ENCODE results near the gene METTL13. TPM values are rescaled to one million over a fixed set of nuclear protein-coding genes. Genes with fewer than 3 reads are reported as not detected.
A peak's percentile ranks its signal among the peaks of the same experiment; 100 is the strongest.

METTL13 gene
- total RNA-seq, 1 donor from 2014 or later = 22.0 TPM

DNA sequence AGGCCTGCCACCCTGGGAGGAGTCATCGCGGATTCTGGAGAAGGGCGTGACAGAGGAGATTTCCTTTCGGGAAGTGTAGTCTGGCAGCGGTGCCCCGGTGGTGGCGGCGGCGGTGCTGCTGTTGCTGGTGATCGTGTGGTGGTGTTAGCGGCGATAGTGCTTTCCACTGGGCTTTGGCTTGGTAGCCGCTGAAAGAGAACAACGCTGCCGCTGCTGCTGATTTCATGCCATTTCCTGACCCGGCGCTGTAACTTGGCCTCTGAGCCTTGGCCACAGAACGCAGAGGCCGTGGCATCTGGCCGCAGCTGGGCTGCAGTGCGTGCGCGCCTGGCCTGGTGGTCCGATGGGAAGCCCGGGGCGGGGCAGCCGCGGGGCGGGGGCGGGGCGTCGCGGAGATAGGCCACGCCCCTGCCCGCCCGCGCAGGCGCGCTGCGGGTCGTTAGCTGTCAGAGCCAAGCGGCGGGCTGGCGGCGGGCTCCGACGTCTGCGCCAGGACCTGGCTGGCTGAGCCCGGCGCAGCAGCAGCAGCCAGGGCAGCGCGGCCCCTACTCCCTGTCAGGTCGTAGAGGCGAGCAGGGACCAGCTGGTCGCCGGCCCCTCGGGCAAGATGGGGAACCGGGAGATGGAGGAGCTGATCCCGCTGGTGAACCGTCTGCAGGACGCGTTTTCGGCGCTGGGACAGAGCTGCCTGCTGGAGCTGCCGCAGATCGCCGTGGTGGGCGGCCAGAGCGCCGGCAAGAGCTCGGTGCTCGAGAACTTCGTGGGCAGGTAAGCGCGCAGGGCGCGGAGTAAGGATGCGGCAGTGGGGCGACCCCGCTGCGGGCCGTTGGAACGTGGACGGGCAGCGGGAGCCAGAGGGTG is 59.8 kb downstream of the METTL13 start, which contains the start of gene DNM3:
Gene DNM3 (plus strand): TSS at position 449 of the 861 bp plus-strand sequence. CDS start 159 bp downstream, at position 608.
- no peaks in the 10 kb centered on the region for H3K36me3 Mint-ChIP-seq (ENCODE audit: unreplicated experiment)
- H3K4me1 Mint-ChIP-seq (ENCODE audit: unreplicated experiment) = peaks cover 14% of the 10 kb centered on the region
- peaks cover 34% of the 10 kb centered on the region for H3K27me3 Mint-ChIP-seq (ENCODE audit: unreplicated experiment)
- TF ChIP-seq, protein P1, sequence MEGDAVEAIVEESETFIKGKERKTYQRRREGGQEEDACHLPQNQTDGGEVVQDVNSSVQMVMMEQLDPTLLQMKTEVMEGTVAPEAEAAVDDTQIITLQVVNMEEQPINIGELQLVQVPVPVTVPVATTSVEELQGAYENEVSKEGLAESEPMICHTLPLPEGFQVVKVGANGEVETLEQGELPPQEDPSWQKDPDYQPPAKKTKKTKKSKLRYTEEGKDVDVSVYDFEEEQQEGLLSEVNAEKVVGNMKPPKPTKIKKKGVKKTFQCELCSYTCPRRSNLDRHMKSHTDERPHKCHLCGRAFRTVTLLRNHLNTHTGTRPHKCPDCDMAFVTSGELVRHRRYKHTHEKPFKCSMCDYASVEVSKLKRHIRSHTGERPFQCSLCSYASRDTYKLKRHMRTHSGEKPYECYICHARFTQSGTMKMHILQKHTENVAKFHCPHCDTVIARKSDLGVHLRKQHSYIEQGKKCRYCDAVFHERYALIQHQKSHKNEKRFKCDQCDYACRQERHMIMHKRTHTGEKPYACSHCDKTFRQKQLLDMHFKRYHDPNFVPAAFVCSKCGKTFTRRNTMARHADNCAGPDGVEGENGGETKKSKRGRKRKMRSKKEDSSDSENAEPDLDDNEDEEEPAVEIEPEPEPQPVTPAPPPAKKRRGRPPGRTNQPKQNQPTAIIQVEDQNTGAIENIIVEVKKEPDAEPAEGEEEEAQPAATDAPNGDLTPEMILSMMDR (IDR thresholded peaks at IDR 0.05) = no peak
- H3K27ac Mint-ChIP-seq (ENCODE audit: unreplicated experiment) = peak within 1 kb of the TSS; percentile 33
- no peaks in the 10 kb centered on the region for H3K9me3 Mint-ChIP-seq (ENCODE audit: unreplicated experiment)
- peak; percentile 95 for DNase-seq (ENCODE audit: extremely low spot score, unreplicated experiment)
- peak within 1 kb of the TSS; percentile 78 for H3K4me3 Mint-ChIP-seq (ENCODE audit: unreplicated experiment)

DNA sequence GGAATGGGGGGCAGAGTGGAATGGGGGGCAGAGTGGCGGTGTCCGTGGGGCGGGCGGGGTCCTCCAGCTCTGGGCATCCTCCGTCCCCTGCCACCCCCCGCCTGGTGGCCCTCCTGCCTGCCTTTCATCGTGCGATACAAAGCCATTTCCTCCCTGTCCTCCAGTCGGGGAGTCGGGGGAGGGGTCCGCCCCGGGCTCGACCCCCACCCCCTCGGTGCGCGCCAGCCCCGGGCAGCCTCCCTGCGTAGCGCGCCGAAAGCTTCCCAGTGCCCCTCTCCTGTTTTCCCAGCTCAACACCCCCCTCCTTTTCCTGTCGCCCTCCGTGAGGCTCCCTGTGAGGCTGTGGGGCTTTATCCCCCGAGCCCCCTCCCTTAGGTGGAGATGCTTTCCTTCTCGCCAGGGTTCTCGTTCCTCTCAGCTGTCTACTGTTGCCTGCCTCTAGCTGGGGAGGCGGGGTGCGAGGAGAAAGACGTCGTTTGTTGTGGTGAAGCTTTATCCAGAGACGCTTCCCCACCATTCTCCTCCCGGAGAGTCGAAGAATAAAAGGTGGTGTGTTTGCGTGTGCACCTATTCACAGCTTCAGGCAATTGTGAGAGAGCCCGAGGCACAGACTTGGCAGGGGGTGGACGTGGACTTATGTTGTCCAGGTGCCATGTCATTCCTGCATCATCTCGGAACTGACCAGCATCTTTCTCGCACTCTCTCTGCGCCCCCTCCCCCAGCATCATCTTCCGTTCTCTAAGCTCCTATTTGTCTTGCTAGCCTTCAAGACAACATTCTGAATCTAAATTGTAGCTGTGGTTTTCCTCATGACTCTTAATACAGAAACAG is 60.7 kb downstream of the METTL13 start:
- Mint-ChIP-seq H3K27ac (ENCODE audit: unreplicated experiment) (peak overlapping the region; percentile 33), H3K27me3 (ENCODE audit: unreplicated experiment) (peaks cover 35% of the 10 kb centered on the region)

DNA sequence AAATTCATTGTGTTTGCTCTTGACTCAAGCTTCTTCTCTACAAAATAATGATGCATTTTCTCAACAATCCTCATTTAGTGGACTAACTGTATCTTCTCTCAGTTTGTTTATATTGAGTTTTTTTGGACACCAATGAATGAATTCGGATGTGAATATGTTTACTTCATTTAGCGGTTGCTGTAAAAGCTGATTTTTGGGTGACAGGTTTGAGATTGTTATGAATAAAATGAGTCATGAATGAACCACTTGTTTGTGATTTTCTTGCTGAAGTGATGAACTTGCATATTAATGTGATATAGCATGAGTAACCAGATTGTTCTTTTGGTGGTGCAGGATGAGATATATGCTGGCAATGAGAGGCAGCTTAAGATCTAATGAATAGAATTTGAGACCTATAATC is 62.9 kb downstream of the METTL13 start:
- DNase-seq (ENCODE audit: extremely low spot score, unreplicated experiment) = no peak
- H3K4me3 Mint-ChIP-seq (ENCODE audit: unreplicated experiment) = no peak overlapping the region
- H3K4me1 Mint-ChIP-seq (ENCODE audit: unreplicated experiment) = peaks cover 14% of the 10 kb centered on the region
- no peak overlapping the region for H3K27ac Mint-ChIP-seq (ENCODE audit: unreplicated experiment)
- TF ChIP-seq, protein P1 (IDR thresholded peaks at IDR 0.05) = no peak
- no peaks in the 10 kb centered on the region for H3K36me3 Mint-ChIP-seq (ENCODE audit: unreplicated experiment)
- no peaks in the 10 kb centered on the region for H3K9me3 Mint-ChIP-seq (ENCODE audit: unreplicated experiment)
- peaks cover 40% of the 10 kb centered on the region for H3K27me3 Mint-ChIP-seq (ENCODE audit: unreplicated experiment)

More for the DNA sequence above, 60.7 kb downstream of the METTL13 start:
- Mint-ChIP-seq H3K4me3 (ENCODE audit: unreplicated experiment) (peak overlapping the region; percentile 78), H3K36me3 (ENCODE audit: unreplicated experiment) (no peaks in the 10 kb centered on the region), H3K4me1 (ENCODE audit: unreplicated experiment) (peaks cover 14% of the 10 kb centered on the region), H3K9me3 (ENCODE audit: unreplicated experiment) (no peaks in the 10 kb centered on the region)
- TF ChIP-seq, protein P1 (IDR thresholded peaks at IDR 0.05) = no peak
- no peak for DNase-seq (ENCODE audit: extremely low spot score, unreplicated experiment)

DNA sequence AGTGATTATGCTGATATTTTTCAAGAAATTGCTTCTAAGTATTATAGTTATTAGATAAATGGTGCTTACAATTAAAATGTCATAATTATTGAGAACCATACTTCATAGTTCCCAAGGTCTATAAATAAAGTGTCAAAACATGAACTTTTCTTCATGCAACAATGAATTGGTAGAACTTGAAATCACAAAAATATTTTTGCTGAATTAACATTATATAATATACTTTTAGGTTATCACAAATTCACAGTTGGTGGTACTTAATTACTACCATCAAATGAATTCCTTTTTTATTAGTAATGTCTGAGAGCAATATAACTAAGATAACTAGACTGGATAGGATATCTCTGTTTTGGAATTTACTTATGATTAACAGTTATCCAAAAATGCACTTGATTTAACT is 64.5 kb downstream of the METTL13 start:
- Mint-ChIP-seq H3K27me3 (ENCODE audit: unreplicated experiment) (peaks cover 44% of the 10 kb centered on the region), H3K27ac (ENCODE audit: unreplicated experiment) (no peak overlapping the region), H3K9me3 (ENCODE audit: unreplicated experiment) (no peaks in the 10 kb centered on the region), H3K4me1 (ENCODE audit: unreplicated experiment) (peaks cover 10% of the 10 kb centered on the region), H3K36me3 (ENCODE audit: unreplicated experiment) (no peaks in the 10 kb centered on the region), H3K4me3 (ENCODE audit: unreplicated experiment) (no peak overlapping the region)
- DNase-seq (ENCODE audit: extremely low spot score, unreplicated experiment) = no peak
- TF ChIP-seq, protein P1 (IDR thresholded peaks at IDR 0.05) = no peak

Other genes starting within 250 kb of the METTL13 start
- not detected in 2 replicates for gene MYOCOS, start 159.4 kb upstream of the METTL13 start, total RNA-seq
- gene MYOC, start 129.0 kb upstream of the METTL13 start, total RNA-seq = not detected in 2 replicates
- 11.4 and 14.5 TPM in 2 replicates for gene VAMP4, start 39.6 kb upstream of the METTL13 start, total RNA-seq
- 3.4 and 3.7 TPM in 2 replicates for gene DNM3, start 59.8 kb downstream of the METTL13 start, total RNA-seq

Measured in osteocyte (in vitro differentiated cells).